HepG2 (cell line): ENCODE results near the gene EXOC7. TPM values are rescaled to one million over a fixed set of nuclear protein-coding genes. Genes with fewer than 3 reads are reported as not detected.
A peak's percentile ranks its signal among the peaks of the same experiment; 100 is the strongest.

Source experiments
- ARID5B ChIP-seq: IDR thresholded peaks from 2 replicates; pipeline ENCODE4 v1.4.0; 2020; ENCODE audit warnings: mild to moderate bottlenecking, missing genetic modification reagents
- BRD4 ChIP-seq: sonication (generic); formaldehyde crosslinking; IDR thresholded peaks from 2 replicates; pipeline ENCODE4 v1.4.0; 2020; ENCODE audit warnings: missing genetic modification reagents
- FOXC1 ChIP-seq: sonication (generic); formaldehyde crosslinking; IDR thresholded peaks from 2 replicates; pipeline ENCODE4 v1.8.0; 2022; ENCODE audit warnings: mild to moderate bottlenecking, missing genetic modification reagents, borderline replicate concordance
- KLF13 ChIP-seq: sonication (generic); formaldehyde crosslinking; IDR thresholded peaks from 2 replicates; pipeline ENCODE4 v1.4.0; 2020; ENCODE audit warnings: mild to moderate bottlenecking, missing genetic modification reagents
- RCOR2 ChIP-seq: IDR thresholded peaks from 2 replicates; pipeline ENCODE4 v1.6.1; 2016; ENCODE audit warnings: missing biosample characterization, missing genetic modification reagents
- SMARCC2 ChIP-seq: fragments of 450-650 bp; IDR thresholded peaks from 2 replicates; pipeline ENCODE4 v1.6.1; 2017; ENCODE audit warnings: antibody characterized with exemption, mild to moderate bottlenecking
- SOX5 ChIP-seq: IDR thresholded peaks from 2 replicates; pipeline ENCODE4 v1.6.1; 2016; ENCODE audit warnings: borderline replicate concordance
- SOX6 ChIP-seq, 2 experiments: fragments of 450-650 bp in 1 of 2; sonication (generic) in 1 of 2; formaldehyde crosslinking in 1 of 2; IDR thresholded peaks; 2 replicates each; pipeline versions ENCODE4 v1.4.0 to v1.6.1; 2017 to 2020; ENCODE audit warnings: antibody characterized with exemption in 1 of 2, mild to moderate bottlenecking in 1 of 2, missing genetic modification reagents in 1 of 2
- TBL1XR1 ChIP-seq: fragments of 150-350 bp; IDR thresholded peaks from 2 replicates; pipeline ENCODE4 v1.6.1; 2014; ENCODE audit warnings: borderline replicate concordance, low read length; ENCODE audit not compliant: partially characterized antibody
- TCF12 ChIP-seq, 2 experiments: fragments of 450-650 bp in 1 of 2; sonication (generic) in 1 of 2; formaldehyde crosslinking in 1 of 2; IDR thresholded peaks; 2 replicates each; pipeline versions ENCODE4 v1.6.1 to v1.8.0; 2017 to 2022; ENCODE audit warnings: antibody characterized with exemption in 1 of 2, mild to moderate bottlenecking in 1 of 2, missing genetic modification reagents in 1 of 2, moderate library complexity in 1 of 2
- THAP11 ChIP-seq: IDR thresholded peaks from 2 replicates; pipeline ENCODE4 v1.6.1; 2016; ENCODE audit warnings: missing biosample characterization, missing genetic modification reagents
- YY1 ChIP-seq: IDR thresholded peaks from 2 replicates; pipeline ENCODE4 v1.6.1; 2011; ENCODE audit warnings: low read length, low read depth, moderate library complexity, mild to moderate bottlenecking; ENCODE audit not compliant: insufficient read depth, insufficient replicate concordance
- ZGPAT ChIP-seq: IDR thresholded peaks from 2 replicates; pipeline ENCODE4 v1.6.1; 2016; ENCODE audit warnings: mild to moderate bottlenecking
- ZNF276 ChIP-seq: sonication (generic); formaldehyde crosslinking; IDR thresholded peaks from 2 replicates; pipeline ENCODE4 v1.4.0; 2020; ENCODE audit warnings: mild to moderate bottlenecking, low read depth, missing genetic modification reagents
- ZNF674 ChIP-seq: sonication (generic); formaldehyde crosslinking; IDR thresholded peaks from 2 replicates; pipeline ENCODE4 v1.5.0; 2020; ENCODE audit warnings: low read depth, mild to moderate bottlenecking, missing genetic modification reagents
- ZNF770 ChIP-seq: sonication (generic); formaldehyde crosslinking; IDR thresholded peaks from 2 replicates; pipeline ENCODE4 v1.5.0; 2020; ENCODE audit warnings: mild to moderate bottlenecking, missing genetic modification reagents
- polyA plus RNA-seq, 8 experiments: library from polyadenylated mRNA; depleted of rRNA in 3 of 8; stranded (reverse) in 7 of 8; unstranded in 1 of 8; fragments of >200 nt; fragmentation: Illumina TruSeq in 4 of 8; extraction: Trizol in 4 of 8; gene quantifications; 2 replicates each; pipeline versions ENCODE4 v1.2.1 to v1.2.3, GENCODE V29; 2011 to 2016; ENCODE audit warnings: low read depth in 4 of 8, missing spikeins in 1 of 8, mixed read lengths in 1 of 8; ENCODE audit not compliant: insufficient read depth in 1 of 8
- total RNA-seq, 5 experiments: library from RNA; depleted of rRNA; stranded (reverse); fragments of >200 nt; fragmentation: Illumina TruSeq; extraction: Trizol; gene quantifications; 2 replicates each; pipeline ENCODE4 v1.2.3, GENCODE V29; 2016; ENCODE audit warnings: low read depth in 1 of 5

Gene EXOC7
- total and polyA plus RNA-seq, 2 of the 13 experiments (the other 11 are each of a cell fraction or from before 2014, with no cell fraction given): 86.9 to 116 TPM

- TF ChIP-seq ARID5B (CRISPR knock-in tag): 0 out of 2 replicates have a peak, but pooled peaks have one; percentile 47
- TF ChIP-seq ZNF674 (CRISPR knock-in tag): no peak
- TF ChIP-seq FOXC1 (CRISPR knock-in tag): peak; percentile 84
- no peak for TF ChIP-seq SOX6 (IDR thresholded peaks at IDR 0.05)
- peak; percentile 45; the same call in 1 of the 2 replicates for TF ChIP-seq SOX6 (CRISPR knock-in tag; IDR thresholded peaks at IDR 0.05)
- no peak for TF ChIP-seq SMARCC2
- TF ChIP-seq RCOR2 (CRISPR knock-in tag): no peak
- 0 out of 2 replicates have a peak, but pooled peaks have one; percentile 77 for TF ChIP-seq KLF13
- peak; percentile 30; the same call in 1 of the 2 replicates for TF ChIP-seq SOX5 (CRISPR knock-in tag)
- TF ChIP-seq BRD4 (CRISPR knock-in tag): 0 out of 2 replicates have a peak, but pooled peaks have one; percentile 18
- no peak for TF ChIP-seq TCF12 (IDR thresholded peaks at IDR 0.05)
- TF ChIP-seq TCF12 (CRISPR knock-in tag; IDR thresholded peaks at IDR 0.05): 0 out of 2 replicates have a peak, but pooled peaks have one; percentile 52
- peak; percentile 61; the same call in 1 of the 2 replicates for TF ChIP-seq ZNF770 (CRISPR knock-in tag)
- peak; percentile 99 for TF ChIP-seq YY1
- peak; percentile 28 for TF ChIP-seq TBL1XR1
- TF ChIP-seq ZNF276 (CRISPR knock-in tag): no peak
- TF ChIP-seq THAP11: peak; percentile 87
- peak; percentile 74 for TF ChIP-seq ZGPAT (CRISPR knock-in tag)
Measured at GRCh38 chr17:76103274-76104139, at the start of gene EXOC7 (continued).
